ENCODE results near the gene TTLL8.

The TTLL8 gene

GRCh38 chr22:50016308-50016987 lies 41.6 kb downstream of the TTLL8 start:
- no peak for DNase-seq

GRCh38 chr22:50015451-50016307 lies 42.4 kb downstream of the TTLL8 start:
- DNase-seq = peak; percentile 14

- peak; percentile 17 for DNase-seq
Observed at GRCh38 chr22:50014655-50015401, 43.3 kb downstream of the TTLL8 start.

DNA sequence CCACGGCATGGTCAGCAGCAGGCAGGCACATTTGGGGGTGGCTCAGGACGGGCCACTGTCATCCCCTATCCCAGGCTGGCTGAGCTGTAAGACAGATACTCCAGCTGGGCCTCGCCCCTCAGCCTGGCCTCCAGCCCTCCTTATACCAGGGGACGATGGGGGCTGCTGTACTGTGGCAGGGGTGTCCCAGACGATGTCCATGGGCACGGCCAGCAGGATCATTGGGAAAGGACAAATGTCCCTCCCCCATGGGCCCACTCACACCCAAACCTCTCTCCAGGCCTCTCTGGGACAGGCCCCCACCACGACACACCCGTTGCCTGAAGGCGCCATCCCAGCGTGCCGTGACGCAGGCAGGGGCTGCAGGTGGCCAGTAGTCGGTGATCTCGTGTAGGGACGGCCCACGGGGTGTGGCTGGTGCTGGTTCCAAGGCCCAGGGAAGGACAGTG lies 44.0 kb downstream of the TTLL8 start:
- DNase-seq = peak; percentile 17

- DNase-seq = peak; percentile 35
Observed at GRCh38 chr22:50012211-50013181, 45.6 kb downstream of the TTLL8 start, which contains the start of gene IL17REL. Gene IL17REL (minus strand): TSS chr22:50012765. CDS start chr22:50012646, 119 bp downstream.

- DNase-seq = no peak
Observed at GRCh38 chr22:50011447-50012210, 46.5 kb downstream of the TTLL8 start.

GRCh38 chr22:50010676-50011446 lies 47.2 kb downstream of the TTLL8 start:
- no peak for DNase-seq

GRCh38 chr22:50009765-50010675 lies 48.1 kb downstream of the TTLL8 start:
- DNase-seq = no peak

GRCh38 chr22:50009251-50009650 lies 48.8 kb downstream of the TTLL8 start:
- DNase-seq = no peak

DNA sequence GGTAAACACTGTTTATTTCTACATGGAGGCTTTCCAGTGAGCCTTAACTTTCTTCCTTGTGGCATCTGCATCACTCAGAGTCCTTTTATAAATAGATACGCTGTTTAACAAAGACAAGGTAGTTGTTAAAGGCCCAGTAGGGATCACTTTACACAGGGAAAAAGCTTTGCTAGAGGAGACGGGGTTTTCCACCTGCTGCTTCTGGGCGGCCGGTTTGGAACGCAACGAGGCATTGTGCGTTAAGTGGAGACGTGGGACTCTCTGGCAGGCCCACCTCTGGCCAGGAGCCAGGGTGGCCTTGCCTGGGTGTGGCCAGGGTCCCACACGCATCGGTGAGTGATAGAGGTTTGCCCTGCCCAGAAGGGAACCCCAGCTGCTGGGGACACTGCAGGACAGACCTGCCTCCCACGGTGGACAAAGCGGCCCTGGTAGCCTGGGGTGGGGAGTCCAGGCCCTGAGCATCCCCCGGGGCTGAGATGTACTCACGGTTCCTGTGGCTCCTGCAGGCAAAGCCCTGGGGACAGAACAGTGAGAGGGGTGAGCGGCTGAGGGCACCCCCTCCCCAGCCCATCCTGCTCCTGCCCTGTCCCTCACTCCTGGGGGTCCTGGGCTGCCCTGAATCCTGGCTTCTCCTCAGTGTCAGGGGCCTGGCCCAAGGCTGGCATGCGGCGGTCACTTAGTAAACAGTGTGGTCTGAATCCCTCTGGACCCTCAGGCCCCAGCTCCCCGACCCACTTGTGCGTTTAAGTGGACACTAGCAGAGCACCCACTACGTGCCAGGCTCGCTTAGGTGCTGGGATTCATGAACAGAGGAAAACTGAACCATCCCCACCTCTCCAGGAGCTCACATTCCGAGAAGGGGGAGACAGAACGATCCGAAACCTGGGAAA lies 49.7 kb downstream of the TTLL8 start:
- DNase-seq = no peak

DNA sequence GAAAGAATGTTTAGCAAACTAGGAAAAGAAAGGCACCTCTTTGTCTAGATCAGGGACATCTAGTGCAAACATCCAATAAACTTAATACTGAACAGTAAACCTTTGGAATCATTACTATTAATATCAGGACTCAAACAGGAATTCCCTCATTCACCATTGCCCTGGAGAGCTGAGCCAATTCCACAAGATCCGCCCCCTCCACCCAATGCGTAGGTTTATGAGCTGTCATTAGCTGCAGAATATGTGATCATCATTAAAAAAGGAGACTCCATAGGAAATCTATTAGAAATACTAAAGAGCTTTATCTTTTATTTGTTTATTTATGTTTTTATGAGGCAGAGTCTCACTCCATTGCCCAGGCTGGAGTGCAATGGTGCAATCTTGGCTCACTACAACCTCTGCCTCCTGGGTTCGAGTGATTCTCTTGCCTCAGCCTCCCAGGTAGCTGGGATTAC lies 51.0 kb downstream of the TTLL8 start:
- no peak for DNase-seq

DNA sequence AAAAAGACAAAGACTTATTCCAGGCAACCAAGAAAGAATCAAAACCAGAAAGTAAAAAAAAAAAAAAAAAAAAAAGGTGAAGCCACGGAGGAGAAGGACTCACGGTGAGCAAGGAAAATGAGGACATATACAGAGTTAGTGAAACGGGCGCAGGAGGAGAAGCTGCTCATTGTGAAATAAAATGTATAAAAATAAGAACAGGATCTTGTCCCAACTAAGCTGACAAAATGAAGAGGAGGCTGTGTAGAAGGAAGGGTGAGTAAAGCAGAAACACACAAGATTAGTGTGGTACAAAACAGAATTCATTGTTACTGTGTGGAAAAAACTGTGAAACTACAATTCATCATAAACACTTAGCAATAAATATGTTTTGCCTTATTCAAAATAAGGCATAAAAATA lies 53.2 kb downstream of the TTLL8 start:
- no peak for DNase-seq

- no peak for DNase-seq
Observed at GRCh38 chr22:50002791-50003190, 55.3 kb downstream of the TTLL8 start.

DNA sequence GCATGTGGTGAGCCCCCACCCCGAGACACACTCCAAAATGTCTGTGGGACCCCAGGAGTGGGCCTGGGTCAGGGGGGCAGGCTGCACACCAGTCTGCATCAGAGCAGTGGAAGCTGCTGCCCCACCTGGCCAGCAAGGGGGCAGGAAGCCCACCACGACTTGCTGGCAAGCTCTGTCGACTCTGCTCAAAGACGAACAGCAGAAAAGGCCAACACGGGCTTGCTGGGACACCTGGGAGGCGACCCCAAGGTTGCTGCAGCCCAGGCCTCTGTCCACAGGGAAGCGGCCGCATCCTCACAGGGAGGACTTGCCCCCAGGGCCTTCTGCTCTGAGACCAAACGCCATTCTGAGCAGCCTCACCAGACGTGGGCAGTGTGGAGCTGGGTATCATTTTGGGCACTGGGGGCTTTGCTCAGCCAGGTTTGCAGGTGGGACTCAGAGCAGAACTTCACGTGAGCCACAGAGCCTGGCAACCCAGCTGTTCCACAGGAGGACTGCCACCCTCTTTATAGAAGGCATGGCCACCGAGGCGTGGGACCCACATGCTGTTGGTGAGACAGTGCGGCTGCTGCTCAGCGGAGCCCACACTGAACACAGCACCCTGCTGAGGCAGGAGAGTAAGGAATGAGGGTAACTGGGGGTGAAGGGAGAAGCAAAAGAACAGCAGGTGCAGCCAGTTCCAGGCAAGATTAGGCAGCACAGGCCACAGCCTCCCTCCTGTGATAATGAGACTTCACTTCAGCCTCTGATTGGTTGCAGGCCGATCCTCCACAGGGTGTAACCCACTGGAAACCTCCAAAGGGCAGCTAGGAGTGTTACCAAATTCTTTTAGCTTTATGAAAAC lies 56.5 kb downstream of the TTLL8 start:
- no peak for DNase-seq

- peak; percentile 17 for DNase-seq
Observed at GRCh38 chr22:50000587-50001387, 57.3 kb downstream of the TTLL8 start.

GRCh38 chr22:49999946-50000586 lies 58.0 kb downstream of the TTLL8 start:
- no peak for DNase-seq

All from femur (tissue), 1 donor.